Ureter (tissue), 1 donor: Measurements from ENCODE around the gene PATJ. TPM values are rescaled to one million over a fixed set of nuclear protein-coding genes. Genes with fewer than 3 reads are reported as not detected.

Experiments used
- DNase-seq: peaks from one replicate; pipeline ENCODE4 v3.0.0-alpha.2; 2020; ENCODE audit warnings: low spot score
- total RNA-seq: library from RNA; stranded (reverse); gene quantifications from one replicate; pipeline ENCODE4 v1.2.4, GENCODE V29; 2023
- donor health status: DM: yes; HTN: yes; CAD: no.

Gene PATJ
- total RNA-seq, 1 donor from 2014 or later, result 121 TPM

DNA sequence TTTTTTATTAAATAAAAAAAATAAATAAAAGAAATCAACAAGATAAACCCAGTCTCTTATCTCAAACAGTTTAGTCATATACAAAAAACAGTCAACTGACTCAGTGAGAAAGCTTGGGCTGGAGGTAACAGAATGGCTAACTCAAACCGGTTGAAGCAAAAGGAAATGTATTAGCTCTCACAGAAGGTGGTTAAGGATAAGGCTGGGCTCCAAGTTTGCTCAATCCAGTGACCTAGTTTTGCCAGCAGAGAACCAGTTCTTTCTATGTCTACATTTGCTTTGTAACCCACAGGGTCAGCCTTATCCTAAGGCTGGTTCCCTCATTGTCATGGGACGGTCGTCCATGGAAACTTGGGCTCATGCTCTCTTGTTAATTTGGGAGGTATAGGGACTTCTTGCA lies 307.9 kb downstream of the PATJ start:
- DNase-seq, result no peak

GRCh38 chr1:62052946-62053345 lies 310.7 kb downstream of the PATJ start:
- no peak for DNase-seq

DNA sequence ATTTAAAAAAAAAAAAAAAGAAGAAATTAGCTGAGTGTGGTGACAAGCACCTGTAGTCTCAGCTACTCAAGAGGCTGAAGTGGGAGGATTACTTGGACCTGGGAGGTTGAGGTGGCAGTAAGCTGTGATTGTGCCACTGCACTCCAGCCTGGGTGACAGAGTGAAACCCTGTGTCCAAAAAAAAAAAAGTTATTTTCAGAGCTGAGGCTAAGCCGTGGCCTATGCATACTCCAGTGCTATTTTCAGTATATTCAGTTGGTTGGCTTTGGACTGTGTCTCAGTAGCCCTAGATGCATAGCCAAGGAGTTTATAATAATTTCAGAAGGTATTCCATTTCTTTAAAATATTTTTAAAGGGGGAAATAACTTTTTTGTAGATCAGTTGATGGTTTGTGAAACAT lies 311.9 kb downstream of the PATJ start:
- no peak for DNase-seq

GRCh38 chr1:62057230-62057629 lies 314.9 kb downstream of the PATJ start:
- no peak for DNase-seq

DNA sequence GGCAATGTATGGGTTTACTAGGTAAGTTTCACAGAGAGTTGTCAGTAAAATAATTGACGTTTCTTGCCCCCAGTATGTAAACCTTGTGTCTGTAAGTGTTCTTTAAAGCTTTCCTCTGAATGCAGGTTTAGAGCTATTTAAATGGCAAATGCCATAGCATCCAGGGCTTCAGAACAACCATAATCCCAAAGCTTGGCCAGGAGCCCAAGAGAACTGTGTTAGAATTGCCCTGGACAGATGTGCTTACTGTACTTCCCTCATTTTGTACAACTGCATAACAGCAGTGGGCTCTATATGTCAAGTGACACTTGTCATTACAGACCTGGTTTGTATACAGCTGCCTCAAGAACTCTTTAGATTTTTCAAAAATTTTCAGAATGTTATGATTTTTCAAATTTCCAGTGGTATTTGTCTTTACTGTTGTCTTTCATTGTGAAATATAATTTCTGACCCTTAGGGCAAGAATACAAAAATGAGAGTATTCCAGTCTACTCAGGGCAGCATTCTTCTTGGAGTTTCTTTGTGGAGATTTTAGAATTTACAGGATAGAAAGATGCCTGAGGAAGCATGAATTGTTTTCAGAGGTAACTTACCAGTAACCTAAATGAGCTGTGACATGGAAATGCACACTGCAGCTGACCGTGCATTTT lies 315.5 kb downstream of the PATJ start:
- DNase-seq, result no peak

DNA sequence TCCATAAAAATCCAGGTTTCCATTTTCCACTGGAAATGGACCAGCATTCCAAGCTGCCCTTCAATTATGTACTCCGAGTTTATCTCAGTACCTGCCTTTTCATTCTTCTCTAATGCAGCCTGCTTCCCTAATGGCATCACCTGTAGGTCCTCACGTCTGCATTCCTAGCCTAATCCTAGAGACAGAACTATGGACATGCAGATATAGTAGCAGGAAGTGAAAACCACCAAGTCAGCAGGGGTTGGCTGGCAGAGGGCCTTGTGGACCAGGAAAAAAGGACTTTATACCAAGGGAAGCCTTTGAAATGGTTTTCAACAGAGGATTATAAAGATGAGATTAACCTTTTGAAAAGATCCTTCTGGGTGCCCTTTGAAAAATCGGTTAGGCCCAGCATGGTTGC lies 316.7 kb downstream of the PATJ start:
- no peak for DNase-seq

- no peak for DNase-seq
These were observed 319.8 kb downstream of the PATJ start for GRCh38 chr1:62062087-62062486.

DNA sequence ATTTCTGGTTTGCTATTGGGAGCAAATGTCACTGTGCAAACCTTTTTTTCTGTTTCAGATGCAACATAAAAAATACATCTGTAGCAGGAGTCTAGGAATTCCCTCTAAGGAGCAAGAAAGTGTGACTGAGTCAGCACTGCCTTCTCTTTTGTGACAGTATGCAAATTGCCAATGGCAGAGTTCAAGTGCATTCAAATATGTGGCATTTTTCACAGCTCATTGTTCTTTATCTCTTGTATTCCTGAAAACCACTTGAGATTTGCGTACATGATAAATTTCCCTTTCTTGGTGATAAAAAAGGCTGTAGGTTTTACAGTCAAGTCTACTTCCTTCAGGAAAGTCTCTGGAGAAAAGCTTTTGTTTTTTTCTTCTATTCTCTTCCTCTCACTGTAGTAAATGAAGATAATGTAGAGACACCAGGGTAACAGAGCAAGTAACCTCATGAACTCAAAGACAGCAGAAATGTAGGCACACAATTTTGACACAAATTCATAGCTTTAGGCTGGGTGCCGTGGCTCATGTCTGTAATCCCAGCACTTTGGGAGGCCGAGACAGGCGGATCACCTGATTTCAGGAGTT lies 322.6 kb downstream of the PATJ start:
- no peak for DNase-seq

GRCh38 chr1:62066713-62067112 lies 324.4 kb downstream of the PATJ start:
- no peak for DNase-seq

GRCh38 chr1:62068416-62068843 lies 326.1 kb downstream of the PATJ start:
- no peak for DNase-seq

- no peak for DNase-seq
These were observed 326.7 kb downstream of the PATJ start for GRCh38 chr1:62068978-62069377.

DNA sequence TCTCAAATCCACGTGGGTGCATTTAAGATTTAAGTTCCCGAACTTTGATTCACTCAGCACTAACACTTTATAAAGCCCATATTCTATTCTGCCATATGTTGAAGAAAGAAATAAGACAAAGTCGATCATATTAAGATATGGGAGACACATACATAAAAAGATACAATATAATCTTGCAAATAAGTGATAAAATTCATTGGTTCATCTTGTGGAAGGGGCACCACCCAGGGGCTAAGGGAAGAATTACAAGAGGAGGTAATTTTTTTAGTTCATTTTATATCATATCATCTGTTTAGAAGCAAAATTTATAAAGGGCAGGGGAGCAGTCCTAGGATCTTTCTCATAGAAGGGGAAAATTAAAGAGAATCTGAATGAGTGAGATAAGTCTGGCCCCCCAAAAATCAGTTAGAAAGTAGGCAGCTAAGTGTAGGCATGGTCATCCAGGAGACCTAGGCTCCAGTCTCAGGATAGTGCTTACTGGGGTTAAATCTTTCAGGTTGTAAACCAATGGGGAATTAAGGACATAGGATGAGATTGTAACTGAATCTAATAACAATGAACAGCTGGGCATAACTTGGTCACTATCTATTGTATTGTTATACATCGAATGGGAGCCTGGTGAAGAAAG lies 328.2 kb downstream of the PATJ start:
- DNase-seq, result no peak

- DNase-seq, result no peak
These were observed 329.4 kb downstream of the PATJ start for GRCh38 chr1:62071695-62072094.

DNA sequence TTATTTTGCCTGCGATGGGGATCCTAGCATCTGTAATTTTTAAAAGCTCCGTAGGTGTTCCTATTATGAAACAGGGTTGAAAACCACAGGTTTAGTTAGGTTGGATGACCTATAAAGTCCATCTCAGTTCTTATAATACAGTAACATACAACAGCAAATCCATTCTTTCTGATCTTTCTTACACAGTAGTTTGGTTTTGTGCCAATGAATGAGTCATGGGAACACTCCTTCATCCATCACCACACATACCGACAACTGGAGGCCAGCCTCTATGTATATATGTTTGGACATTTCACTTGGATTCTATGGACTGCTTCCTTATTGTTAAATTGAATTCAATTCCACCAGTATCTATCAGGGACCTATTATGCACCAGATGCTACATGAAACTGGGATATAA lies 334.0 kb downstream of the PATJ start:
- DNase-seq, result no peak

GRCh38 chr1:62077821-62078220 lies 335.5 kb downstream of the PATJ start:
- DNase-seq, result no peak

GRCh38 chr1:62082456-62083363 lies 340.4 kb downstream of the PATJ start:
- DNase-seq, result no peak

DNA sequence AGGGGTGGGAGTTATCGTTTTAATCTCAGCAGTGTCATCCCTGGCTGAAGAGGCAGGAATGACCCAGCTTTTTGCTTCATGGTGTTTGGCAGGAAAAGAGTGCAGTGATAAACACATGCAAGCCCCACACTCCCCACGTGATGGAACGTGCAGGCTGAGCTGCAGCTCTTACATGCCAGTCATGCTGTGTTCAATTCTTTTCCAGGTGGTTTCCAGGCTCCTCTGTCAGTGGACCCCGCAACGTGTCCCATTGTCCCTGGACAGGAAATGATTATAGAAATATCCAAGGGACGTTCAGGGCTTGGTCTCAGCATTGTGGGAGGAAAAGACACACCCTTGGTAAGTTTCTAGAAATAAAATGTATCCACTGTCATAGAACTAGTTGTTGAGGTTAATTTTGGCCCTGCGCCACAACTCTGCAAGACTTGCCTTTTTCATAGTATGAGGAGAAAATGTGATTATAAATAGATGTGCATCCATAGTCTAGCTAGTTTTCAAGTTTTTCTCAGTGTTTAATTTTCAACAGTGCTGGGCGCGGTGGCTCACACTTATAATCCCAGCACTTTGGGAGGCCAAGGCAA lies 342.1 kb downstream of the PATJ start:
- no peak for DNase-seq

DNA sequence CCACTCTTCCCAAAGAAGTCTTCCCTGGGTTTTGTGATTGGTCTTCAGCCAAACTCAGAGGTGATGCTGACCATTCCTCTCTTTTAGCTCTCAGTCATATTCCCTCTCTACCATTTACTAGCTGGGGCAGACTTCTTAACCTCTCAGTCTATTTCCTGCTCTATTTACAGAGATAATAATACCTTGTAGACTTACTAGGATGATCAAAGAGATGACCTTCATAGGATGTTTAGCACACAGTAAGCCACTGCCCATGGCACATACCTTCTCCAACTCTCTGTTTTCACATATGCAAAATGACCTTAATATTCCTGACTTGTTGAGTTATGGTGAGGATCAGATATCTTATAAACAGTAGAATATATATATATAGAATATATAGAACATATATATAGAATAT lies 346.2 kb downstream of the PATJ start:
- DNase-seq, result no peak

DNA sequence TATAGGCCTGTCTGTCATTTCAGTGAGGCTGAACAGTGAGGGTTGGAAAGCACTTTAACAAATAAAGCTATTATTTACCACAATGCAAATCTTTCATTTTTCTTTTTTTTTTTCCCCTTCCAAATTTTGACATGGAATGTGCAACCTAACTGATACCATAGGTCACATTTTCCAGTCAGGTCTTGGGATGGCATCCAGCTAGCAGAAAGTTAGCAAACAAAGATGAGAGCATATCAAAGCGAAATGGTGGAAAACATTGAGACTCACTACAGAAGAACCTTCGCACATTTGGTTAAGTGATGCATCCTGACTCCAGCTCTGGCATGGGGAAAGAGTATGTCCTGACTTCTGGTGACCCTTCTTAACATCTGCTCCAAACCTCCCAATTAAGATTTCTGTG lies 347.3 kb downstream of the PATJ start:
- DNase-seq, result no peak

DNA sequence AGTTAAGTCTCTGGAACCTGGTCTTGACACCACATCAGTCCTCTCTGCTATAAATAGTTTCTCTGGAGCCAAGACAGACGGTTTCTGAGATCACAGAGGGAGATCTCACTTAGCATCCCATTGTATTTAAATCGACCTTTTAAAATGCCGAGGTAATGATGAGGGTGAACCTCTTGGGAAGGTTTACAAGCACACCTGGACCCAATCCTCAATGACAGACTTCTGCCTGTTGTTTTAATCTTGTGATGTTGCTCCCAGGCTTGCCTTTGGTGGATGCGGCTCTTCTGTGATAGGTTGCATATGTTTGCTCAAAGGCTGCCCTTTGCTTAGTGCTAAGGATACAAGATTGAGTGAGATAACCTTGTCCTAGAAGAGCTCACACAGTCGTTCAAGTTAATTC lies 347.7 kb downstream of the PATJ start:
- DNase-seq, result no peak

GRCh38 chr1:62092110-62092509 lies 349.8 kb downstream of the PATJ start:
- DNase-seq, result no peak

DNA sequence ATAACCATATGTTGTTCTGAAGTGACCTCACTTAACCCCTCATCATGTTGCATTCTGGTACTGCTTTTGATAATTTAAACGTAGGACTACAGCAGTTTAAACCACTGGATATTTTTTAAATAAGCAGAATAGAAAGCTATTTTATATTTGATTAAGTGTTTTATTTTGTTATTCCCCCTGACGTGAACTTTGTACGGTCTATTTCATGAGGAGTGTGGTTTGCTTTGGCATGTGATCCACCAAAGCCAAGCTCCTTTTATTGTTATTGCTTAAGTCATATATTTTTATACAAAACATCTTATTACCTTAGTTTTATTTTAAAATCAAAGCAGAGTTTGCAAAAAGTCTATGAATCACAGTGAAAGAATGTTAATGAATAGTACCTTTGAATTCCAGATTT lies 351.0 kb downstream of the PATJ start:
- DNase-seq, result no peak
